Measurements from ENCODE around the gene ADGRB2.

GRCh38 chr1:31745946-31746670, 18.0 kb downstream of the ADGRB2 start:
- no peak for TF ChIP-seq CTCF (IDR thresholded peaks at IDR 0.05; ENCODE audit: borderline replicate concordance, extremely low read depth, low read length, poor library complexity, severe bottlenecking)
- TF ChIP-seq EZH2 (IDR thresholded peaks at IDR 0.05; ENCODE audit: borderline replicate concordance, low read depth, low read length, severe bottlenecking) = no peak

All from DND-41 (cell line).